Measurements from ENCODE around the gene SEMA3C. TPM values are rescaled to one million over a fixed set of nuclear protein-coding genes. Genes with fewer than 3 reads are reported as not detected.

Gene SEMA3C
- total and polyA plus RNA-seq, 8 donors, result 58.0 to 118 (median 95.0) TPM

DNA sequence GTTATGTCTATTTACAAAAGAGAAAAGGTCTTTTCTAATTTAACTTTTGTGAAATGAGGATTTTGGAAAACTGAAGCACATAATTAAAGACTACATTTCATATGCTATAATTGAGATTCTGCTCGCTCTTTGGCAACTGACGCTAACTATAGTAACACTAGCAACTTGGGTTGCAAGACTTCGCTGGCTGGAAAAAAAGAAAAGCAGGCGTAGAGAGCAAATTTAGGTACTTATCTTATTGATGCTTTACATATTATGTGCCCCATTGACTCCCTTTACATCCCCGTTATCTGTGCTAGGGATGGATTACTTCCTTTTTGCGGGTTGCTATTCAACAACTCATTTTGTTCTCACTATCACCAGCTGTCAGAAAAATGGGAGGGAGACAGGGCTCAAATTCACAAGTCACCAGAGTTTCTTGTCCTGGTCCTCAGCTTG, 10.5 kb downstream of the SEMA3C start:
- ATAC-seq, result no peak

DNA sequence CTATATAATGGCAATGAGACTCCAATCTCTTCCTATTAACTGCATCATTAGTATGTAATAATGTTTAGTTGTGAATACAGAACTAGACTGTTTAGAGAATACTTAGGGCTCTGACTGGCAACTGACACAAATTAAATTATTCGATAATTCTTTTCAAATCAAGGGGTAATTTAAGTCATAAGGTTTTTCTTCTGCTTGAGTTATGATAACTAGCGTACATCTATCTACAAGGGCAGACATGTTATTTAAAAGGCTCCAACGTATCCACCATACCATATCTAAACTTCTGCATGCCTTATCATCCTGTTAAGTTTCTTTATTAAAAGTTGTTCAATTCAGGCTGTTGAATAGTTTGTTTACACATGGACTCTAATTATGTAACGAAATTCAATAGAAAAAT, 11.2 kb downstream of the SEMA3C start:
- no peaks in the 10 kb centered on the region for H3K9me3 ChIP-seq
- intact Hi-C loops (cut with DNase I), result no loop called here
- ATAC-seq, result no peak
- DNase-seq, result no peak
- H3K36me3 ChIP-seq, result no peaks in the 10 kb centered on the region
- H3K4me3 ChIP-seq, result no peak overlapping the region
- H3K27ac ChIP-seq, result no peak overlapping the region
- H3K27me3 ChIP-seq, result no peaks in the 10 kb centered on the region
- TF ChIP-seq, protein P1, sequence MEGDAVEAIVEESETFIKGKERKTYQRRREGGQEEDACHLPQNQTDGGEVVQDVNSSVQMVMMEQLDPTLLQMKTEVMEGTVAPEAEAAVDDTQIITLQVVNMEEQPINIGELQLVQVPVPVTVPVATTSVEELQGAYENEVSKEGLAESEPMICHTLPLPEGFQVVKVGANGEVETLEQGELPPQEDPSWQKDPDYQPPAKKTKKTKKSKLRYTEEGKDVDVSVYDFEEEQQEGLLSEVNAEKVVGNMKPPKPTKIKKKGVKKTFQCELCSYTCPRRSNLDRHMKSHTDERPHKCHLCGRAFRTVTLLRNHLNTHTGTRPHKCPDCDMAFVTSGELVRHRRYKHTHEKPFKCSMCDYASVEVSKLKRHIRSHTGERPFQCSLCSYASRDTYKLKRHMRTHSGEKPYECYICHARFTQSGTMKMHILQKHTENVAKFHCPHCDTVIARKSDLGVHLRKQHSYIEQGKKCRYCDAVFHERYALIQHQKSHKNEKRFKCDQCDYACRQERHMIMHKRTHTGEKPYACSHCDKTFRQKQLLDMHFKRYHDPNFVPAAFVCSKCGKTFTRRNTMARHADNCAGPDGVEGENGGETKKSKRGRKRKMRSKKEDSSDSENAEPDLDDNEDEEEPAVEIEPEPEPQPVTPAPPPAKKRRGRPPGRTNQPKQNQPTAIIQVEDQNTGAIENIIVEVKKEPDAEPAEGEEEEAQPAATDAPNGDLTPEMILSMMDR (IDR thresholded peaks at IDR 0.05), result no peak
- H3K4me1 ChIP-seq, result no peaks in the 10 kb centered on the region

More for the DNA sequence above, 10.5 kb downstream of the SEMA3C start:
- Histone ChIP-seq H3K27ac (no peak overlapping the region), H3K4me3 (no peak overlapping the region), H3K36me3 (no peaks in the 10 kb centered on the region), H3K4me1 (no peaks in the 10 kb centered on the region), H3K9me3 (no peaks in the 10 kb centered on the region), H3K27me3 (no peaks in the 10 kb centered on the region)
- TF ChIP-seq, protein P1 (IDR thresholded peaks at IDR 0.05), result no peak
- intact Hi-C loops (cut with DNase I), result no loop called here
- DNase-seq, result no peak

DNA sequence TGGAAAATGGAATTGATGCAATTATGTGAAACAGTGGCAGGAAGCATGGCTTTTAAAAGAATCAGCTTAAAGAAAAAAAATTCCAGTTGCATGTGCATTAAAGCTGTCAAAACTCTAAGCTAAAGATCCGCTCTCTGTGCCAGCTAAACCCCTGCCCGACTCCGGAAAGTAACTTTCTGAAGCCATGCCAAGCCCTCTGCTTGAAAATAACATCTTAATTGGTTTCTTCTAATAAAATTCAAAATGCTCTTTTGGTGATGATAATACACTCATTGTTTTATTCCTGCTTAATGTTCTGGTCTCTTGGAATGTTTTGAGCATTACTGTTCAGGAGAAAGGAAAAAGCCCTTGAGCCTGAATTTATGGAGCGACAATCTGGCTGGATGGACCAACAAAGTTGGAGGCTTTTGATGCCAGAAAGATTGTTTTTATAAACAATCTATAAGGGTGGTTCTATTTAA, 11.7 kb downstream of the SEMA3C start:
- no peak overlapping the region for H3K4me3 ChIP-seq
- ATAC-seq (no peak), DNase-seq (no peak)
- no peaks in the 10 kb centered on the region for H3K9me3 ChIP-seq
- no peaks in the 10 kb centered on the region for H3K27me3 ChIP-seq
- TF ChIP-seq, protein P1 (IDR thresholded peaks at IDR 0.05), result no peak
- H3K4me1 ChIP-seq, result no peaks in the 10 kb centered on the region
- H3K27ac ChIP-seq, result no peak overlapping the region
- intact Hi-C loops (cut with DNase I), result no loop called here
- no peaks in the 10 kb centered on the region for H3K36me3 ChIP-seq

DNA sequence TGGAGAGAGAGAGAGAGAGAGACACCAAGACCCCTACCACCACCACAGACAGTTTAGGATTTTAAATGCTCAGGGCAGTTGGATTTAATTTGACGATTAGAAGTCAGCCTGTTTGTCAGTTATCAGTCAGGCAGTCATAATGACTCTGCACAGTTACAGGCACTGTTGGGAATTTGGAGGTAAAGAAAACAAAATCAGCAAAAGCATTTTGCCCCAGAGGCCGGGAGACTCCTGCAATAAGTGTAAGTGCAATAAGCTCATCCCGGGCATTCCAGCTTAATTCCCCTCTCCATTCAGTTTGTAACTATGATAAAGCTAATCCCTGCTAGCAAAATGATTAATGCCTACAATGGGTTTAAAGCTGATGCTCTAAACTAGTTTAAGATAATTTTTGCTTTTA, 13.5 kb downstream of the SEMA3C start:
- intact Hi-C loops (cut with DNase I), result no loop called here
- H3K9me3 ChIP-seq, result no peaks in the 10 kb centered on the region
- TF ChIP-seq, protein P1 (IDR thresholded peaks at IDR 0.05), result no peak

DNA sequence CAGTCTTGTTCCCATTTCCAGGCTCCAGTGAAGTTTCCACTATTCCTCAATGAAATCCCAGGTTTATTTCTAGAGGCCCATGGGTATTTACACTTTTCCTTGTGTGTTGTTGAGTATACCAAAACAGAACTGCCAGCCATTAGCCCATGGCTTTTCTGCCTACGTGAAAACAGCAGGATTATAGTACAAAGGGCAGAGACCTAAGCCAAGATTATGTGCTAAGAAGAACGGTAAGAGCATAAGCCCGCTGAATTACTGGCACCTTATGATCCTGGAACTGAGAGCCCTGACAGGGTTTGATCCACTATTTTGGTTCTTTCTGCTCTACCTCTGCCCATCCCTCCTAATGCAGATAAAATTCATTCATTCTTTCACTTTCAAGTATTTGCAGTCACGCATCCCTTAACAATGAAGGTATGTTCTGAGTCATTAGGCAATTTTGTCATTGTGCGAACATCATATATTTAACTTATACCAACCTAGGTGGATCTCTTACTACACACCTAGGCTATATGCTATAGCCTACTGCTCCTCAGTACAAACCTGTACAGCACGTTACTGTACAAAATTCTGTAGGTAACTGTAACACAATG, 16.0 kb downstream of the SEMA3C start:
- no peaks in the 10 kb centered on the region for H3K36me3 ChIP-seq
- H3K9me3 ChIP-seq, result no peaks in the 10 kb centered on the region
- no peaks in the 10 kb centered on the region for H3K27me3 ChIP-seq
- no peak for DNase-seq
- no peak overlapping the region for H3K27ac ChIP-seq
- no peaks in the 10 kb centered on the region for H3K4me1 ChIP-seq
- TF ChIP-seq, protein P1 (IDR thresholded peaks at IDR 0.05), result no peak
- no peak overlapping the region for H3K4me3 ChIP-seq
- no peak for ATAC-seq
- intact Hi-C loops (cut with DNase I), result no loop called here

More for the DNA sequence above, 13.5 kb downstream of the SEMA3C start:
- no peak for ATAC-seq
- no peaks in the 10 kb centered on the region for H3K4me1 ChIP-seq
- no peak overlapping the region for H3K4me3 ChIP-seq
- DNase-seq, result no peak
- H3K36me3 ChIP-seq, result no peaks in the 10 kb centered on the region
- H3K27me3 ChIP-seq, result no peaks in the 10 kb centered on the region
- no peak overlapping the region for H3K27ac ChIP-seq

Data from left lung (tissue), 10 donors.